IMR-90 (cell line): ENCODE results near the gene SIM2. TPM values are rescaled to one million over a fixed set of nuclear protein-coding genes. Genes with fewer than 3 reads are reported as not detected.

Experiments used
- ATAC-seq: fragments of 200-7000 bp; cut with Tn5 transposase; 2 replicates; pipeline ENCODE4 v1.9.1; 2020; ENCODE audit warnings: low read depth, mild to moderate bottlenecking, moderate library complexity
- BruUV-seq: library from RNA; stranded (reverse); fragments of 400-500 nt; replicated peaks from 2 replicates; lab custom pipeline; 2021; lab: Mats Ljungman, UMichigan
- CTCF ChIA-PET: fragments of 300-600 bp; formaldehyde crosslinking; extraction: SDS; loops from one replicate; lab custom pipeline; 2021; ENCODE audit warnings: antibody characterized with exemption; lab: Yijun Ruan, JAX
- POLR2A ChIA-PET: fragments of 300-600 bp; sonication (Branson Sonifier 250); formaldehyde crosslinking; loops from one replicate; lab custom pipeline; 2022; ENCODE audit warnings: antibody characterized with exemption; ENCODE audit not compliant: unreplicated experiment; lab: Charles Lee
- DNase-seq: peaks from one replicate; pipeline ENCODE4 v3.0.0; 2013
- H2AFZ ChIP-seq: replicated peaks from 2 replicates; pipeline ENCODE3; 2013; ENCODE audit warnings: low read length, mild to moderate bottlenecking; ENCODE audit not compliant: poor library complexity
- H2AK5ac ChIP-seq: 2 replicates; pipeline ENCODE4 v1.6.1; 2013; ENCODE audit warnings: low read depth, low read length, inconsistent platforms
- H2AK9ac ChIP-seq: replicated peaks from 2 replicates; pipeline ENCODE3; 2013; ENCODE audit warnings: mild to moderate bottlenecking, low read depth, low read length, moderate library complexity; ENCODE audit not compliant: poor library complexity
- H2BK120ac ChIP-seq: 2 replicates; pipeline ENCODE4 v1.6.1; 2013; ENCODE audit warnings: low read depth, low read length, inconsistent platforms
- H2BK15ac ChIP-seq: 3 replicates; pipeline ENCODE4 v1.6.1; 2013; ENCODE audit warnings: low read depth, low read length, inconsistent platforms
- H2BK20ac ChIP-seq: 2 replicates; pipeline ENCODE4 v1.6.1; 2013; ENCODE audit warnings: low read depth, mild to moderate bottlenecking, inconsistent platforms, low read length, moderate library complexity
- H2BK5ac ChIP-seq: 2 replicates; pipeline ENCODE4 v1.6.1; 2013; ENCODE audit warnings: mild to moderate bottlenecking, low read depth, low read length, inconsistent platforms; ENCODE audit not compliant: poor library complexity, severe bottlenecking
- H3K14ac ChIP-seq: replicated peaks from 2 replicates; pipeline ENCODE4 v1.6.1; 2013; ENCODE audit warnings: low read depth, low read length, inconsistent platforms
- H3K18ac ChIP-seq: 2 replicates; pipeline ENCODE4 v1.6.1; 2013; ENCODE audit warnings: low read depth, low read length, control low read depth
- H3K23ac ChIP-seq: 2 replicates; pipeline ENCODE4 v1.6.1; 2013; ENCODE audit warnings: low read depth, low read length, inconsistent platforms
- H3K27ac ChIP-seq: 2 replicates; pipeline ENCODE4 v1.5.1; 2013; ENCODE audit warnings: mild to moderate bottlenecking, control low read depth, low read length; ENCODE audit not compliant: insufficient read depth
- H3K27me3 ChIP-seq: 2 replicates; pipeline ENCODE4 v1.6.1; 2013; ENCODE audit warnings: low read length; ENCODE audit not compliant: control insufficient read depth, insufficient read depth
- H3K36me3 ChIP-seq: 2 replicates; pipeline ENCODE4 v1.6.1; 2013; ENCODE audit warnings: low read length, mixed read lengths; ENCODE audit not compliant: control insufficient read depth, insufficient read depth
- H3K4ac ChIP-seq: 2 replicates; pipeline ENCODE4 v1.6.1; 2013; ENCODE audit warnings: low read depth, low read length, inconsistent platforms
- H3K4me1 ChIP-seq: 2 replicates; pipeline ENCODE4 v1.6.1; 2013; ENCODE audit warnings: low read length, mixed read lengths; ENCODE audit not compliant: control insufficient read depth, insufficient read depth
- H3K4me2 ChIP-seq: 2 replicates; pipeline ENCODE4 v1.6.1; 2013; ENCODE audit warnings: low read depth, mild to moderate bottlenecking, control low read depth, low read length, moderate library complexity
- H3K4me3 ChIP-seq: 2 replicates; pipeline ENCODE4 v1.5.1; 2013; ENCODE audit warnings: low read depth, mild to moderate bottlenecking, control low read depth, low read length, moderate library complexity; ENCODE audit not compliant: insufficient read depth
- H3K56ac ChIP-seq: 2 replicates; pipeline ENCODE4 v1.6.1; 2013; ENCODE audit warnings: low read length, inconsistent platforms; ENCODE audit not compliant: insufficient read depth; ENCODE audit errors: extremely low read depth
- H3K79me1 ChIP-seq, 2 experiments: 2 replicates each; pipeline ENCODE4 v1.6.1; 2013; ENCODE audit warnings: low read length in 2 of 2, inconsistent platforms in 1 of 2, low read depth in 1 of 2
- H3K9ac ChIP-seq: 2 replicates; pipeline ENCODE4 v1.6.1; 2013; ENCODE audit warnings: low read depth, low read length, control low read depth
- H3K9me1 ChIP-seq: 2 replicates; pipeline ENCODE4 v1.6.1; 2013; ENCODE audit warnings: low read length, inconsistent platforms; ENCODE audit not compliant: insufficient read depth
- H3K9me3 ChIP-seq: 2 replicates; pipeline ENCODE4 v1.6.1; 2013; ENCODE audit warnings: low read length; ENCODE audit not compliant: control insufficient read depth, insufficient read depth
- H4K20me1 ChIP-seq: 2 replicates; pipeline ENCODE4 v1.6.1; 2013; ENCODE audit warnings: low read length, inconsistent platforms; ENCODE audit not compliant: insufficient read depth
- H4K5ac ChIP-seq: 2 replicates; pipeline ENCODE4 v1.6.1; 2013; ENCODE audit warnings: mild to moderate bottlenecking, low read depth, low read length, control low read depth
- H4K8ac ChIP-seq, 2 experiments: 2 replicates each; pipeline ENCODE4 v1.6.1; 2013; ENCODE audit warnings: low read depth in 2 of 2, low read length in 2 of 2, control low read depth in 1 of 2, inconsistent platforms in 1 of 2
- H4K91ac ChIP-seq: 2 replicates; pipeline ENCODE4 v1.6.1; 2013; ENCODE audit warnings: low read depth, low read length, inconsistent platforms; ENCODE audit not compliant: insufficient read depth
- CEBPB ChIP-seq: IDR thresholded peaks from 2 replicates; pipeline ENCODE4 v1.6.1; 2012; ENCODE audit warnings: low read depth, low read length, improper control_type of control experiment
- CHD1 ChIP-seq: IDR thresholded peaks from 2 replicates; pipeline ENCODE4 v1.6.1; 2012; ENCODE audit warnings: low read depth, low read length, improper control_type of control experiment
- CTCF ChIP-seq: conservative IDR thresholded peaks from 2 replicates; pipeline ENCODE4 v1.5.1; 2012; ENCODE audit warnings: mild to moderate bottlenecking, low read depth, low read length, improper control_type of control experiment
- ELK1 ChIP-seq: fragments of 150-350 bp; IDR thresholded peaks from 2 replicates; pipeline ENCODE4 v1.6.1; 2016; ENCODE audit warnings: low read depth, mild to moderate bottlenecking, low read length, moderate library complexity, borderline replicate concordance
- FOS ChIP-seq: fragments of 150-350 bp; IDR thresholded peaks from 2 replicates; pipeline ENCODE4 v1.6.1; 2016; ENCODE audit warnings: low read depth, low read length
- MAFK ChIP-seq: IDR thresholded peaks from 2 replicates; pipeline ENCODE4 v1.6.1; 2012; ENCODE audit warnings: low read depth, low read length, improper control_type of control experiment
- MXI1 ChIP-seq: IDR thresholded peaks from 2 replicates; pipeline ENCODE4 v1.6.1; 2012; ENCODE audit warnings: low read depth, mild to moderate bottlenecking, low read length, moderate library complexity, borderline replicate concordance
- NFE2L2 ChIP-seq: fragments of 150-350 bp; IDR thresholded peaks from 2 replicates; pipeline ENCODE4 v1.6.1; 2016; ENCODE audit warnings: low read depth, mild to moderate bottlenecking, low read length
- POLR2A ChIP-seq: IDR thresholded peaks from 2 replicates; pipeline ENCODE4 v1.6.1; 2012; ENCODE audit warnings: mild to moderate bottlenecking, low read depth, low read length
- RAD21 ChIP-seq: IDR thresholded peaks from 2 replicates; pipeline ENCODE4 v1.6.1; 2012; ENCODE audit warnings: low read length, improper control_type of control experiment
- RFX5 ChIP-seq: IDR thresholded peaks from 2 replicates; pipeline ENCODE4 v1.8.0; 2012; ENCODE audit warnings: low read depth, mild to moderate bottlenecking, low read length, moderate library complexity
- WGBS, 2 experiments: methylation state at CpG; one replicate each; pipeline versions ENCODE4 v1.1.5 to v1.1.7; 2013; ENCODE audit warnings: missing lambda C conversion rate in 2 of 2; ENCODE audit not compliant: insufficient read length in 1 of 2; ENCODE audit errors: extremely low coverage in 2 of 2; 5-methylcytosine and 5-hydroxymethylcytosine counted together
- dilution Hi-C: fragments of 300-500 bp; cut with HindIII; formaldehyde crosslinking; loops from one replicate; pipeline ENCODE4 v1.14.3; 2018; ENCODE audit warnings: low sequenced_read_pairs; ENCODE audit not compliant: unreplicated experiment
- in situ Hi-C: fragments of 300-500 bp; cut with MboI; formaldehyde crosslinking; loops from 3 replicates; pipeline ENCODE4 v1.14.3; 2019; ENCODE audit warnings: low sequenced_read_pairs, inconsistent platforms, mixed read lengths
- intact Hi-C: fragments of 100-400 bp; cut with micrococcal nuclease; formaldehyde crosslinking; loops from 2 replicates; pipeline ENCODE4 v1.10.0; 2022
- polyA plus RNA-seq, 3 experiments: library from polyadenylated mRNA; depleted of rRNA; stranded (reverse); fragments of >200 nt; gene quantifications; 2 replicates each; pipeline ENCODE4 v1.2.3, GENCODE V29; 2012; ENCODE audit warnings: low replicate concordance in 1 of 3
- total RNA-seq: library from RNA; depleted of rRNA; stranded (reverse); fragments of >200 nt; gene quantifications from 2 replicates; pipeline ENCODE4 v1.2.3, GENCODE V29; 2012

The SIM2 gene
- total and polyA plus RNA-seq, 2 of the 4 experiments (the other 2 are of a cell fraction): 2.2 to 7.5 TPM

GRCh38 chr21:36664662-36664990 lies 34.3 kb upstream of the SIM2 start:
- in situ Hi-C loops (no loop called here), dilution Hi-C loops (no loop called here), intact Hi-C loops (no loop called here)
- no peak overlapping the region for H4K5ac ChIP-seq
- no peak overlapping the region for H4K8ac ChIP-seq
- H3K14ac ChIP-seq: no peak overlapping the region
- H2BK20ac ChIP-seq: no peak overlapping the region
- TF ChIP-seq POLR2A (no peak), CTCF (no peak), RAD21 (no peak), CHD1 (no peak), FOS (no peak), ELK1 (no peak), MAFK (no peak), CEBPB (no peak), MXI1 (no peak), RFX5 (no peak), NFE2L2 (no peak)
- no peaks in the 10 kb centered on the region for H3K79me1 ChIP-seq
- H3K4me2 ChIP-seq: no peak overlapping the region
- H3K27ac ChIP-seq: no peak overlapping the region
- H3K4ac ChIP-seq: no peak overlapping the region
- no peak overlapping the region for H2BK15ac ChIP-seq
- no peak overlapping the region for H3K4me3 ChIP-seq
- no peak overlapping the region for H3K18ac ChIP-seq
- no peaks in the 10 kb centered on the region for H4K20me1 ChIP-seq
- no peak overlapping the region for H3K23ac ChIP-seq
- H3K9me3 ChIP-seq: no peaks in the 10 kb centered on the region
- POLR2A ChIA-PET: no interaction called here
- H2BK120ac ChIP-seq: no peak overlapping the region
- no peaks in the 10 kb centered on the region for H3K36me3 ChIP-seq
- H2AFZ ChIP-seq: no peak overlapping the region
- no TSS peak for BruUV-seq
- H2BK5ac ChIP-seq: no peak overlapping the region
- H3K9ac ChIP-seq: no peak overlapping the region
- ATAC-seq (no peak), DNase-seq (no peak)
- peaks cover 3% of the 10 kb centered on the region; the same call in 1 of the 2 replicates for H3K4me1 ChIP-seq
- no peak overlapping the region for H3K56ac ChIP-seq
- H2AK5ac ChIP-seq: no peak overlapping the region
- H3K9me1 ChIP-seq: peaks cover 3% of the 10 kb centered on the region; the same call in 1 of the 2 replicates
- CTCF ChIA-PET: no interaction called here
- 57% methylated on average over 2 of the region's 9 CpGs; no CpG with 5 or more reads in 1 of the 2 experiments for WGBS, 2 experiments
- H3K27me3 ChIP-seq: peaks cover 54% of the 10 kb centered on the region
- H2AK9ac ChIP-seq: no peak overlapping the region
- no peak overlapping the region for H4K91ac ChIP-seq
